ENCODE measurements around the gene PCSK4.
"Not testable (repeated sequence)": the region's sequence is repeated elsewhere in the genome, so short reads cannot be mapped to it uniquely, and the experiment has no call there.

GRCh38 chr19:1539749-1540148, 49.6 kb upstream of the PCSK4 start:
- TF ChIP-seq CTCF, POLR2A (IDR thresholded peaks at IDR 0.05): not testable (repeated sequence)
